H9 (cell line): ENCODE measurements around the gene CA11. TPM values are rescaled to one million over a fixed set of nuclear protein-coding genes. Genes with fewer than 3 reads are reported as not detected.
A peak's percentile ranks its signal among the peaks of the same experiment; 100 is the strongest.

Source experiments
- DNase-seq: peaks from one replicate; pipeline ENCODE4 v3.0.0-alpha.2; 2017
- H2AFZ ChIP-seq: one replicate; pipeline ENCODE4 v1.6.1; 2013; ENCODE audit warnings: mild to moderate bottlenecking, low read length, control low read depth, moderate library complexity
- H2AK5ac ChIP-seq: 2 replicates; pipeline ENCODE4 v1.6.1; 2013; ENCODE audit warnings: low read length, control low read depth, mixed read lengths; ENCODE audit not compliant: insufficient read length
- H2BK120ac ChIP-seq: one replicate; pipeline ENCODE4 v1.6.1; 2013; ENCODE audit warnings: low read depth, mild to moderate bottlenecking, low read length, control low read depth, inconsistent platforms; ENCODE audit not compliant: poor library complexity, severe bottlenecking
- H2BK12ac ChIP-seq: 2 replicates; pipeline ENCODE4 v1.6.1; 2013; ENCODE audit warnings: low read length, control low read depth, mixed read lengths, low read depth; ENCODE audit not compliant: insufficient read length
- H2BK15ac ChIP-seq: 2 replicates; pipeline ENCODE4 v1.6.1; 2013; ENCODE audit warnings: low read depth, low read length, control low read depth
- H2BK20ac ChIP-seq: one replicate; pipeline ENCODE4 v1.6.1; 2013; ENCODE audit warnings: low read depth, mild to moderate bottlenecking, low read length, control low read depth, inconsistent platforms; ENCODE audit not compliant: poor library complexity, severe bottlenecking
- H2BK5ac ChIP-seq: 2 replicates; pipeline ENCODE4 v1.6.1; 2013; ENCODE audit warnings: low read length, control low read depth, mixed read lengths; ENCODE audit not compliant: insufficient read length
- H3K14ac ChIP-seq: 2 replicates; pipeline ENCODE4 v1.6.1; 2013; ENCODE audit warnings: low read length, control low read depth; ENCODE audit not compliant: insufficient read depth
- H3K18ac ChIP-seq: 2 replicates; pipeline ENCODE4 v1.6.1; 2013; ENCODE audit warnings: low read depth, mild to moderate bottlenecking, mixed read lengths, low read length, control low read depth; ENCODE audit not compliant: insufficient read length
- H3K23ac ChIP-seq: 2 replicates; pipeline ENCODE4 v1.6.1; 2013; ENCODE audit warnings: low read length, control low read depth, mixed read lengths, low read depth; ENCODE audit not compliant: insufficient read length
- H3K23me2 ChIP-seq: 2 replicates; pipeline ENCODE4 v1.6.1; 2013; ENCODE audit warnings: low read depth, mild to moderate bottlenecking, mixed read lengths, low read length, control low read depth; ENCODE audit not compliant: insufficient read length, poor library complexity, severe bottlenecking
- H3K27ac ChIP-seq: 2 replicates; pipeline ENCODE4 v1.5.1; 2013; ENCODE audit warnings: low read length, control low read depth, mixed read lengths, low read depth; ENCODE audit not compliant: insufficient read length
- H3K27me3 ChIP-seq: 2 replicates; pipeline ENCODE4 v1.6.1; 2013; ENCODE audit warnings: low read length, control low read depth, inconsistent platforms; ENCODE audit not compliant: insufficient read depth
- H3K4ac ChIP-seq: 2 replicates; pipeline ENCODE4 v1.6.1; 2013; ENCODE audit warnings: low read depth, mild to moderate bottlenecking, control low read depth, inconsistent platforms, low read length, moderate library complexity
- H3K4me1 ChIP-seq: 2 replicates; pipeline ENCODE4 v1.6.1; 2013; ENCODE audit warnings: low read length, control low read depth, inconsistent platforms; ENCODE audit not compliant: insufficient read depth
- H3K4me2 ChIP-seq: 2 replicates; pipeline ENCODE4 v1.6.1; 2013; ENCODE audit warnings: low read length, control low read depth, mixed read lengths; ENCODE audit not compliant: insufficient read length, insufficient read depth
- H3K56ac ChIP-seq: 2 replicates; pipeline ENCODE4 v1.6.1; 2013; ENCODE audit warnings: low read depth, mild to moderate bottlenecking, mixed read lengths, low read length, control low read depth; ENCODE audit not compliant: insufficient read length
- H3K79me1 ChIP-seq: 2 replicates; pipeline ENCODE4 v1.6.1; 2013; ENCODE audit warnings: low read depth, mild to moderate bottlenecking, moderate library complexity, low read length, control low read depth, inconsistent platforms; ENCODE audit not compliant: insufficient read depth, poor library complexity, severe bottlenecking
- H3K79me2 ChIP-seq: 2 replicates; pipeline ENCODE4 v1.6.1; 2013; ENCODE audit warnings: low read length, control low read depth, inconsistent platforms; ENCODE audit not compliant: insufficient read depth
- H3K9ac ChIP-seq: 2 replicates; pipeline ENCODE4 v1.6.1; 2013; ENCODE audit warnings: low read length, control low read depth, mixed read lengths; ENCODE audit not compliant: insufficient read length; ENCODE audit errors: extremely low read depth
- H3K9me3 ChIP-seq: one replicate; pipeline ENCODE4 v1.6.1; 2013; ENCODE audit warnings: low read depth, low read length, inconsistent platforms; ENCODE audit not compliant: control insufficient read depth
- H3T11ph ChIP-seq: one replicate; pipeline ENCODE4 v1.6.1; 2013; ENCODE audit warnings: mild to moderate bottlenecking, low read length, control low read depth, inconsistent platforms
- H4K20me1 ChIP-seq: one replicate; pipeline ENCODE4 v1.6.1; 2013; ENCODE audit not compliant: control insufficient read depth, insufficient read length, insufficient read depth
- H4K5ac ChIP-seq: 2 replicates; pipeline ENCODE4 v1.6.1; 2013; ENCODE audit warnings: low read depth, mild to moderate bottlenecking, mixed read lengths, low read length, control low read depth; ENCODE audit not compliant: insufficient read length
- H4K8ac ChIP-seq: replicated peaks from 2 replicates; pipeline ENCODE4 v1.6.1; 2013; ENCODE audit warnings: low read length, control low read depth, mixed read lengths, low read depth; ENCODE audit not compliant: insufficient read length
- H4K91ac ChIP-seq: 2 replicates; pipeline ENCODE4 v1.6.1; 2013; ENCODE audit warnings: low read depth, mild to moderate bottlenecking, moderate library complexity, mixed read lengths, low read length, control low read depth; ENCODE audit not compliant: insufficient read length
- H3K27ac Mint-ChIP-seq, 3 experiments: 2 replicates in 2 of 3; 3 replicates in 1 of 3; pipeline ENCODE4 v1.8.0; 2020 to 2021; ENCODE audit warnings: mixed read lengths in 3 of 3, mild to moderate bottlenecking in 1 of 3, moderate library complexity in 1 of 3
- H3K27me3 Mint-ChIP-seq: 2 replicates; pipeline ENCODE4 v1.8.0; 2021; ENCODE audit warnings: low read depth, mild to moderate bottlenecking, moderate library complexity, mixed read lengths
- H3K36me3 Mint-ChIP-seq, 3 experiments: 2 replicates in 2 of 3; 3 replicates in 1 of 3; pipeline ENCODE4 v1.8.0; 2020 to 2021; ENCODE audit warnings: low read depth in 3 of 3, mixed read lengths in 3 of 3; ENCODE audit not compliant: insufficient read depth in 1 of 3
- H3K4me1 Mint-ChIP-seq, 2 experiments: 2 replicates each; pipeline ENCODE4 v1.8.0; 2020; ENCODE audit warnings: mixed read lengths in 2 of 2
- H3K4me3 Mint-ChIP-seq, 2 experiments: 2 replicates in 1 of 2; 3 replicates in 1 of 2; pipeline ENCODE4 v1.8.0; 2020 to 2021; ENCODE audit warnings: mild to moderate bottlenecking in 2 of 2, mixed read lengths in 2 of 2, moderate library complexity in 1 of 2
- H3K9me3 Mint-ChIP-seq, 2 experiments: 2 replicates in 1 of 2; 3 replicates in 1 of 2; pipeline ENCODE4 v1.8.0; 2020; ENCODE audit warnings: mild to moderate bottlenecking in 2 of 2, mixed read lengths in 2 of 2, moderate library complexity in 1 of 2
- CTCF ChIP-seq: fragments of 200-600 bp; sonication (generic); conservative IDR thresholded peaks from 3 replicates; pipeline ENCODE4 v1.8.0; 2021; ENCODE audit warnings: antibody characterized with exemption, mild to moderate bottlenecking
- WGBS: extraction: QIAGEN DNeasy Blood & Tissue Kit; methylation state at CpG from one replicate; pipeline ENCODE4 v1.1.7; 2013; ENCODE audit warnings: missing lambda C conversion rate, low lambda C conversion rate, mixed read lengths; ENCODE audit not compliant: insufficient read length; ENCODE audit errors: extremely low coverage; 5-methylcytosine and 5-hydroxymethylcytosine counted together
- total RNA-seq: library from RNA; stranded (reverse); gene quantifications from 2 replicates; pipeline ENCODE4 v1.2.1, GENCODE V29; 2021

CA11 gene
- total RNA-seq, 1 experiment from 2014 or later, result 107 TPM

- Histone ChIP-seq H4K20me1 (no peaks in the 10 kb centered on the region), H2AK5ac (no peak overlapping the region), H3K27ac (no peak overlapping the region), H3K23ac (no peak overlapping the region), H4K91ac (no peak overlapping the region), H3K56ac (no peak overlapping the region), H3T11ph (no peak overlapping the region), H2BK120ac (no peak overlapping the region), H3K18ac (no peak overlapping the region), H4K8ac (no peak overlapping the region), H3K9me3 (no peaks in the 10 kb centered on the region), H3K27me3 (no peaks in the 10 kb centered on the region), H2BK12ac (no peak overlapping the region), H3K79me1 (peaks cover 4% of the 10 kb centered on the region), H3K4me2 (no peak overlapping the region), H2AFZ (no peak overlapping the region), H4K5ac (no peak overlapping the region), H3K79me2 (peaks cover 18% of the 10 kb centered on the region), H3K9ac (peak overlapping the region; percentile 0), H3K23me2 (peaks cover 10% of the 10 kb centered on the region), H2BK20ac (no peak overlapping the region), H2BK15ac (no peak overlapping the region), H3K4me1 (peaks cover 3% of the 10 kb centered on the region; the same call in 1 of the 2 replicates), H2BK5ac (no peak overlapping the region), H3K14ac (no peak overlapping the region), H3K4ac (no peak overlapping the region)
- DNase-seq, result peak; percentile 28
- peak overlapping the region; percentile 97 to 99 for H3K4me3 Mint-ChIP-seq
- H3K36me3 Mint-ChIP-seq, result peaks cover 38 to 60% (median 56%) of the 10 kb centered on the region in 3 experiments
- H3K27ac Mint-ChIP-seq, result peak overlapping the region; percentile 77 to 96 (median 89)
- TF ChIP-seq CTCF, result no peak
- no peaks in the 10 kb centered on the region; a peak in 1 of 5 replicates for H3K9me3 Mint-ChIP-seq
- H3K4me1 Mint-ChIP-seq, result peaks cover 40 to 54% of the 10 kb centered on the region in 2 experiments
- no peaks in the 10 kb centered on the region; the same call in 1 of the 2 replicates for H3K27me3 Mint-ChIP-seq
- no CpG with 5 or more reads among the region's 12 CpGs for WGBS
These were observed 29.4 kb downstream of the CA11 start for GRCh38 chr19:48616491-48617056.
